Measurements from ENCODE around the gene MIB1. TPM values are rescaled to one million over a fixed set of nuclear protein-coding genes. Genes with fewer than 3 reads are reported as not detected.
A peak's percentile ranks its signal among the peaks of the same experiment; 100 is the strongest.

The MIB1 gene
- total and polyA plus RNA-seq, 9 of the 15 experiments (the other 6 are each of a cell fraction or from before 2014, with no cell fraction given): 7.2 to 43.8 (median 23.2) TPM

- no peaks in the 10 kb centered on the region for H3K9me1 ChIP-seq (ENCODE audit: control insufficient read depth, insufficient read depth, low read length)
- no peak overlapping the region for H3K27ac ChIP-seq (ENCODE audit: extremely low read depth, low read depth, low read length)
- peak; percentile 87 for TF ChIP-seq CEBPB (tag; IDR thresholded peaks at IDR 0.05)
- TF ChIP-seq THRAP3 (IDR thresholded peaks at IDR 0.05; ENCODE audit: borderline replicate concordance): no peak
- TF ChIP-seq ATF4 (CRISPR knock-in tag; IDR thresholded peaks at IDR 0.05): no peak
- no peak for TF ChIP-seq MYC (IDR thresholded peaks at IDR 0.05; ENCODE audit: low read depth, low read length)
- no peak for TF ChIP-seq MYC (CRISPR knock-in tag; IDR thresholded peaks at IDR 0.05; ENCODE audit: borderline replicate concordance, low read depth)
- no peak for TF ChIP-seq TCF7L2 (IDR thresholded peaks at IDR 0.05; ENCODE audit: low read depth, low read length)
- TF ChIP-seq TEAD2 (tag; IDR thresholded peaks at IDR 0.05): no peak
- no peak for TF ChIP-seq CEBPG (CRISPR knock-in tag; IDR thresholded peaks at IDR 0.05)
- peak in 1 of 2 experiments; percentile 68; a peak in 2 of 4 replicates for TF ChIP-seq CEBPG (tag; conservative IDR thresholded peaks at IDR 0.05 in 1 of 2, IDR thresholded peaks at IDR 0.05 in 1 of 2)
- no peak for TF ChIP-seq ATF6 (CRISPR knock-in tag; IDR thresholded peaks at IDR 0.05)
- H3K9ac ChIP-seq (ENCODE audit: insufficient read depth in 1 of 2, low read depth in 2 of 2, low read length in 2 of 2): no peak overlapping the region
- H2AFZ ChIP-seq (ENCODE audit: low read depth, low read length): no peak overlapping the region
- ATAC-seq (no peak), DNase-seq (ENCODE audit: extremely low read depth in 1 of 4, low spot score in 3 of 4) (no peak), FAIRE-seq (no peak)
- H3K4me1 ChIP-seq (replicated peaks in 1 of 2; ENCODE audit: control insufficient read depth in 2 of 2, insufficient read depth in 2 of 2, low read length in 2 of 2): no peaks in the 10 kb centered on the region
- H3K4me2 ChIP-seq (ENCODE audit: insufficient read depth, low read length): no peak overlapping the region
- 91% methylated on average over 3 of the region's 3 CpGs for WGBS (ENCODE audit: insufficient coverage, low coverage, missing lambda C conversion rate)
- no peak overlapping the region for H3K4me3 ChIP-seq
- CTCF ChIA-PET (ENCODE audit: low intra/inter-chr PET ratio): no interaction called here
- POLR2A ChIA-PET: no interaction called here
- intact Hi-C loops (cut with micrococcal nuclease): no loop called here
- in situ Hi-C loops (cut with MboI): no loop called here
- no peaks in the 10 kb centered on the region for H3K9me3 ChIP-seq (replicated peaks; ENCODE audit: control insufficient read depth, insufficient read depth, low read depth, low read length)
- no TSS peak for BruUV-seq (replicated peaks)
- H3K79me2 ChIP-seq (ENCODE audit: control insufficient read depth, insufficient read depth, low read length): no peaks in the 10 kb centered on the region
- H3K36me3 ChIP-seq (ENCODE audit: control insufficient read depth, insufficient read depth, low read length): peaks cover 56% of the 10 kb centered on the region
- H4K20me1 ChIP-seq (replicated peaks; ENCODE audit: control insufficient read depth, insufficient read depth, low read length): no peaks in the 10 kb centered on the region
- no peaks in the 10 kb centered on the region for H3K27me3 ChIP-seq (ENCODE audit: control insufficient read depth in 2 of 2, insufficient read depth in 2 of 2, low read length in 2 of 2)
These were observed 62.9 kb downstream of the MIB1 start for GRCh38 chr18:21803495-21803894.
